Right ventricle myocardium inferior (tissue), 1 donor: Measurements from ENCODE around the gene MYO1D. TPM values are rescaled to one million over a fixed set of nuclear protein-coding genes. Genes with fewer than 3 reads are reported as not detected.
"Not testable (repeated sequence)": the region's sequence is repeated elsewhere in the genome, so short reads cannot be mapped to it uniquely, and the experiment has no call there.

ENCODE experiments used
- ATAC-seq: fragments of 200-7000 bp; cut with Tn5 transposase; one replicate; pipeline ENCODE4 v1.9.1; 2020; ENCODE audit warnings: mild to moderate bottlenecking, moderate library complexity
- DNase-seq: peaks from one replicate; pipeline ENCODE4 v3.0.0; 2021; ENCODE audit errors: missing footprints
- intact Hi-C: fragments of 100-400 bp; cut with DNase I; formaldehyde crosslinking; loops from one replicate; pipeline ENCODE4 v1.11.0; 2022
- long read RNA-seq: library from polyadenylated mRNA; unstranded; transcript quantifications from one replicate; pipeline ENCODE4 v2.0.0, GENCODE V29; 2021
- total RNA-seq: library from RNA; stranded (reverse); fragmentation: NEBNext Ultra II Directional; extraction: Animal tissue kit (Norgen Biotek cat#: 25700); gene quantifications from one replicate; pipeline ENCODE4 v1.2.1, GENCODE V29; 2021
- donor health status: DM: no; HTN: yes; CAD: no; lungs with severe emphysema.

MYO1D gene
- 4.7 TPM for total RNA-seq
- long read RNA-seq, partial matches to known transcripts, result 1 of 2 reads
- long read RNA-seq, other reads (novel, unspliced or antisense), result 1 of 2 reads

DNA sequence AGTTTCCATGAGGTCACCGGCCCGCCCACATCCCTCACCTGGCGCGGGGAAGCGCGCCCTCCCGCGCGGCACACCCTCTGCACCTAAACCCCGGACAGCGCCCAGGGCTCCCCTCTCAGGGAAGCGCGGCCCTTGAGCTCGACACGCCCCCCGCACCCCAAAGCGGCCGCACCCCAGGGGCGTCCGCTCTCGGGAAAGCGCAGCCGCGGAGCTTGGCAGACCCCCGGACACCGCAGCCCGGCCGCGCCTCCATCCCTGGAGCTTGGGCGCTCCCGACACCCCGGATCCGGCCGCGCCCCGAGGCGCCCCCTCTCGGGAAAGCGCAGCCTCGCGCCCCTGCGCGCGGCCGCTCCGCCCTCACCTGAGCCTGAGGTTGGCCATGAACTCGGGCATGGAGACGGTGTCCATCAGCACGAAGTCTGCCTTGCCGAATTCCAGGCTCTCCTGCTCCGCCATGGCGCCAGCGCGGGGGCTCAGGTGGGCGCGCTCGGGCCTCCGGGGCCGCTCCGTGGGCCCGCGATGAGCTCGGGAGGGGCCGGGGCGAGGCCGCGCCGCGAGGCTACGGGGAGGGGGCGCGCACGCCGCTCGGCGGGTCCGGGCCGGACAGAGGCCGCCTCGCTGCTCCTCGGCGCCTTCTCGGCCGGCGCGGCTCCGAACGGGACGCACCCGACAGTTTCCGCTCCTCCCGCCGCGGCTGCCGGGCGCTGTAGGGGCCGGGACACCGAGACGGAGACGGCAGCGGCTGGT, at the start of gene MYO1D:
Gene MYO1D, minus strand, starts transcription at position 708 of the 747 bp plus-strand sequence. Its CDS starts 252 bp downstream, at position 456.
- intact Hi-C loops, result loop anchor here (1.0 kb wide), 1 partner anchor 93 kb away; no protein-coding TSS in a partner anchor
- peak; percentile 6 for ATAC-seq
- peak; percentile 72 for DNase-seq

DNA sequence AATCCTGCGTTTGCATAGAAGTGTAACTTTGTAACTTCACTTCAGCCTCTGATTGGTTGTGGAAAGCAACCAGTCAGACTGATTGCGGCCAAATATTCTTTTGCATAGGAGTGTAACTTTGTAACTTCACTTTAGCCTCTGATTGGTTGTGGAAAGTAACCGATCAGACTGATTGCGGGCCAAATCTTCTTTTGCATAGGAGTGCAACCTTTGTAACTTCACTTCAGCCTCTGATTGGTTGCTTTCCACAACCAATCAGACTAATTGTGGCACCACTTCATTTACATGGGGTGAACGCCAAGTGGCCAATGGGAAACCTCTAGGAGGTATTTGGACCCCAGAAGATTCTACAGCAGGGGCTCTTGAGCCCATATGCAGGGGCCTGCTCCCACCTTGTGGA, 49.3 kb upstream of the MYO1D start:
- intact Hi-C loops, result no loop called here

DNA sequence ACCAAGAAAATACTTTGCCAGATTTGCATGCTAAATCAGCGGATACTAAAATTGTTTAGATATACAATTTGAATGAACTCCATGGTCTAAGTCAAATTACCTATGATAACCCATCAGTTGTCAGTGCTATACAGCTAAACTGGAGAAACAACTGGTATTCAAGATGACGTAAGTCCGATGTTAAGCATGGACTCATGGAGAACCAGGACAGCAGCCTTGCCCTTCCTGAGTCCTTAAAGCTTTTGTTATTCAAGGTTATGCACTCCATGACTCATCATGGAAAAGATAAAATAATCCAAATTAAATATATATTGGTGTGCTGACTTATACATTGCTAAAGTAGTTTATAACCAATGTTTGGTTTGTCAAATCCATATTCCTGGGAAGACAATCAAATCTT, 47.0 kb upstream of the MYO1D start:
- DNase-seq, ATAC-seq, intact Hi-C loops: not testable (repeated sequence)

More for the DNA sequence above, 49.3 kb upstream of the MYO1D start:
- DNase-seq (no peak), ATAC-seq (no peak)

DNA sequence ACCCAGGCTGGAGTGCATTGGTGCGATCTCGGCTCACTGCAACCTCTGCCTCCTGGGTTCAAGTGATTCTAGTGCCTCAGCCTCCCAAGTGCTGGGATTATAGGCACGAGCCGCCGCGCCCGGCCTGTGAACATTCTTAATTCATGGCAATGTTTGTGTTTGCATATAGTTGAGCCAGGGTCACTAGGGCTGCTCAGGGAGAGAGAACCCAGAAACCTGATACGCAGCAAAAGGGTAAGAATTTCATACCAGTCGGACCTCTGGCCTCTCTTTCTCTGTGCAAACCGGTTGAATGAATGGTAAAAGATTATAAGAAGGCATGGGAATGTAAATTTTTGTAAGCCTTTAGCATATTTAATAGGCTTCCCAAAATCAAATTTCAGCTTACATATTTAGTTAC, 44.1 kb upstream of the MYO1D start:
- DNase-seq, result no peak
- intact Hi-C loops, result no loop called here
- no peak for ATAC-seq

DNA sequence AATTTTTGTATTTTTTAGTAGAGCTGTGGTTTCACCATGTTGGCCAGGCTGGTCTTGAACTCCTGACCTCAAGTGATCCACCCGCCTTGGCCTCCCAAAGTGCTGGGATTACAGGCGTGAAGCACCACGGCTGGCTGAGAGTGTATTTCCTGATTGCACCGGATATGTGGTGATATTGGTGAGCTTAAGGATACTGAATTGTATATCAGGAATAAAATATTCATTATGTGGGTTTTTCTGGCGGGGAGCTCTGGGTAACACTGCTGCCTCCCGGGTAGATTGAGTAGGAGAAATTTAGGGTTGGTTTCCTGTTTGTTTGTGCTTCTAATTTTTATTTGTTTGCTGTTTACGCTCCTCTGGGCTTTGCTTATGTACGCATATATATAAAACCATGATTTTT, 43.4 kb upstream of the MYO1D start:
- intact Hi-C loops, result no loop called here
- ATAC-seq (no peak), DNase-seq (no peak)

DNA sequence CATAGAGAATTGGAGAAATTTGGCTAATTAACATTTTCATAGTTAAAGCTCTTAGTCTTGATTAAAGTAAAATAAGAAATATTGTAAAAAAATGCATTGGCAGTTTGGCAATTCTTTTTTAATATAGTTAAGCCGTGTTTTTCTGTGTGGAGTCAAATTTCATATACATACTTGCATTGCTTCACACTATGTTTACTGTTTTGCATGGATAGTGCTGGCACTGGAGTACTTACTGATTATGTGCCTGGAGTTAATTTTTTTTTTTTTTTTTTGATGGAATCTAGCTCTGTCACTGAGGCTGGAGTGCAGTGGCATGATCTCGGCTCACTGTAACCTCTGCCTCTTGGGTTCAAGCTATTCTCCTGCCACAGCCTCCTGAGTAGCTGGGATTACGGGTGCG, 43.0 kb upstream of the MYO1D start:
- DNase-seq, ATAC-seq, intact Hi-C loops: not testable (repeated sequence)

DNA sequence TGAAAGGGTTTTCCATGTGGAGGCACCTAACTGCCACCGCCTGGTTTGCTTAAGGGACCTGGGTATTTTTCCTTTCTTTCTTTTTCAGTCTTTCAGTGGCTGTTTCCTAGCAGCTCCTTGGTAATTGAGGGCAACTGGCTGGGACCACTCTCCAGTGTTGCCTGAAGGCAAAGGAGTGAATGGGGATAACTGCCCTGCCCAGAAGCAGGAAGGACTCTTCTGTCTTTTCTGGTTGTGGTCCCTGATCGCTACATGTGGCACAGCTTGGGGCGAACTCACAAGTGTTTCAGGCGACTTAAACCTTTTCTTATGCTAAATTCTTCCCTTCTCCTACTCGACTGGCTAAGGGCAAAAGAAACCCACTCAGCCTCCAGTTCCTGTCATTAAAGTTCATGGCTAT, 40.9 kb upstream of the MYO1D start:
- intact Hi-C loops, result no loop called here
- no peak for DNase-seq
- ATAC-seq, result no peak

DNA sequence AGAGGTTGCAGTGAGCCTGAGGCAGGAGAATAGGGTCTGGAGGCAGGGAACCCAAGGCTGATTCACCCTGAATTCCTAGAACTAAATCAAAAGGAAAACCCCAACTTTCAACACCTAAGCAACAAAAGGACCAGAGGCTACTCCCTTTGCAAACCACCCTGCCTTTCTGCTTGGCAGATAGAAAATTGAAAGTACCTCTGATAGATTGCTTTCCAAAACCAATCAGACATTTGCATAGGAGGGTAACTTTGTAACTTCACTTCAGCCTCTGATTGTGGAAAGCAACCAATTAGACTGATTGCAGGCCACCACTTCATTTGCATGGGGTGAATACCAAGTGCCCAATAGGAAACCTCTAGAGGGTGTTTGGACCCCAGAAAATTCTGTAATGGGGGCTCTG, 40.2 kb upstream of the MYO1D start:
- intact Hi-C loops, result no loop called here
- DNase-seq, result no peak
- ATAC-seq, result no peak

DNA sequence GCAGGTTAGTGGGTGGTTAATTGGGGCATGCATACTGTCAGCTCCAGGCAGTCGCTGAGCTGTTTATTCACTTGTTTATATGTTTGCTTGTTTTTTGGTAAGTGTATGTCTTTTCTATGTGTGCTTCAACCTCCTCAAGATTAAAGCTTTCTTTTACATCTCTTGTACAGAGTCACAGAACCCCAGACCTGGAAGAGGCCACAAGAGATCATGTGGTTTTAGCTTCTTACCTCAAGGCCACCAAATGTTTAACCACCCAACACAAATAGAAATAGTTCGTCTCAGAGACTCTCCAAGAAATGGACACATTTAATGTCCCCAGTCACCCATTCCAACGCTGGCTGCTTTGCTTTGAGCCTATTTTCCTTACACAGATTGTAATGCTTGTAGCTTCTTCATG, 39.2 kb upstream of the MYO1D start:
- no peak for DNase-seq
- intact Hi-C loops, result no loop called here
- no peak for ATAC-seq

DNA sequence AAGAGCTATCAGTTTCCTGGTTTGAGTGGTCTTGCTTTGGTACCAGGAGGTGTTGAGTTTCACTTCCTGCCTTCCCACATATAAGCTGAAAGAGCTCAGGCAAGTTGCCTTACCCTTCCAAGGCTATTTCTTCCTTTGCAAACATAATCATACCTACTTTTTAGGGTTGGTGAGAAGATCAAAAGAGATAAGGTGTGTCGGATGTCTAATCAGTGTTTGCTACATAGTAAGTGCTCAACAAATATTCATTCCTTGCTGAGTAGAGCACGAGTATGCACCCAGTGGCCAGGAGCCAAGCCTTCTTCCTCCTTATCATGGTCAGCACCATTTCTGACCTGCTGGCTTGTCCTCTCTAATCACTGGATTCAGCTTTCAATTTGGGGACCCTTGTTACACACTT, 38.3 kb upstream of the MYO1D start:
- ATAC-seq, result no peak
- intact Hi-C loops, result no loop called here
- no peak for DNase-seq

DNA sequence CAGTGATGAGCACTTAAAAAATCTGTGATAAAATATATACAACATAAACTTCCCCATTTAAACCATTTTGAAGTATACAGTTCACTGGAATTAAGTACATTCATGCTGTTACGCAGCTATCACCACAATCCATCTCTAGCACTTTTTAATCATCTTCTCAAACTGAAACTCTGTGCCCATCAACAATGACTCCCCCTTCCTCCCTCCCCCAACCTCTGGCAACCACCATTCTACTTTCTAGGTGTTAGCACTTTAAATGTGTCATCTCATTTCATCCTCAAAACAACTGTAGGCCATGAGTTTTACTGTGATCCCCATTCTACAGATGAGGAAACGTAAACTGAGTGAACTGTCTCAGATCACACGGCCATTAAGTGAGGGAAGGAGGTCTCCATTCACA, 37.3 kb upstream of the MYO1D start:
- DNase-seq (no peak), ATAC-seq (no peak)
- intact Hi-C loops, result no loop called here

DNA sequence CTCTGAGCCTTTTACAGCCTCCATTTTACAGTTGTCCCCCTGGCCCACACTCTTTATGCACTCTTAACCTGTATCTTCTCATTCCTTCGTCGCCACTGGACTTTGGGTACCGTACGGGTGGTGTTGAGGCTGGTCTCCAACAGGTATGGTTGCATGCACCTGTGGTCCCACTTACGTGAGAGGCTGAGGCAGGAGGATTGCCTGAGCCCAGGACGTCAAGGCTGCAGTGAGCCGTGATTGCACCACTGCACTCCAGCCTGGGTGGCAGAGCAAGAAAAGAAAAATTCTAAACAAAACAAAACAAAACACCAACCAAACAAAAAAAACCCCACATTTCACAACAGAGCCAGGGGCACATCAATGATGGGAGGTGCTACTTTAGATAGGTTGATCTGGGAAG, 36.7 kb upstream of the MYO1D start:
- intact Hi-C loops, result no loop called here
- DNase-seq (no peak), ATAC-seq (no peak)

DNA sequence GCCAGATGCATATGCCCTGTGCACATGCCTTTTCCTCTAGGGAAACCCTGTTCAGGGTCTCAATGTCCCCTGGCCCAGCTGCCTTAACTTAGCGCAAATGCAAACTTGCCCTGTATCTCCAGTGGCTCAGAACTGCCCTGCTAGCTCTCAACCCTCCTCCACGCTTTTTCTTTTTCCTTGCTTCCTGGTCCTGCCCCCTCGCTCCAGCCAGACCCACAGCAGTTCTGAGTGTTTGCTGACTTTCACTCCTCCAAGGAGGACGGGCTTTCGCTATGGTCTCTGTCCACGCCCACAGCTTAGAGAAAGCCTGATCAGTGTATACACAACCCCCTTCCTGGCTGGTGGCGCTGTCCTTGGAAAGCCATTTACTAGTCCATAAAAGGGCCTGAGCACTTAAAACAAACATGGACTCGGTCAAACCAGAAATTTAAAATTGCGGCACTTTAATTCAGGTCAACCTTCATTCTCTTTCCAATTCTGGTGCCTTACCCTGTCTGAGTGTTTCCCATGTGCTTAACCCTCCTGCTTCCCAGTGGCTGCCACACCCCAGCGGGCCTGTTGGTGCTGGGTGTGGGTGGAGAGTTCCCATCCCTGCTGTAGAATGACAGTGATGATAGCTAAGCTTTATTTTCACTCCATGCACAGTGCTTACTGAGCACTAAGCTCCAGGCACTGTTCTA, 35.4 kb upstream of the MYO1D start:
- peak; percentile 92 for ATAC-seq
- intact Hi-C loops, result no loop called here
- peak; percentile 82 for DNase-seq

DNA sequence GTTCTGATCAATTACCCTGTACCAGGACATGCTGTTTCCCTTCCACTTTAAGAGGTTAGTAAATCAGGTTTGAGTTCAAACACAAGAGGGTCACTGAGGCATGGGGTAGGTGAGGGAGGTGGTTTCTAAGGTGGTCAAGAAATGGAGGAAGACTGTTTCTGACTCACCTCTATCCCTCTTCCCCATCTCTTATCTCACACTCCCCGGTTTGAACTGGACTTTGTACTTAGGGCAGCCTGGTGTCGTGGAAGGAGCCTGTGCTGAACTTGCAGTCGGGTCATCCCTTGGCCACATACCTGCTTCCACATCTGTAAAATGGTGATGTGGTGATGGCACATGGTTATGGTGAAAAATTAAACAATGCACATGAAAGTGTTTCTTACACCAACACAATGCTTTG, 33.8 kb upstream of the MYO1D start:
- DNase-seq, result no peak
- intact Hi-C loops, result loop anchor here (2.0 kb wide), 1 partner anchor 126 kb away; no protein-coding TSS in a partner anchor
- no peak for ATAC-seq

DNA sequence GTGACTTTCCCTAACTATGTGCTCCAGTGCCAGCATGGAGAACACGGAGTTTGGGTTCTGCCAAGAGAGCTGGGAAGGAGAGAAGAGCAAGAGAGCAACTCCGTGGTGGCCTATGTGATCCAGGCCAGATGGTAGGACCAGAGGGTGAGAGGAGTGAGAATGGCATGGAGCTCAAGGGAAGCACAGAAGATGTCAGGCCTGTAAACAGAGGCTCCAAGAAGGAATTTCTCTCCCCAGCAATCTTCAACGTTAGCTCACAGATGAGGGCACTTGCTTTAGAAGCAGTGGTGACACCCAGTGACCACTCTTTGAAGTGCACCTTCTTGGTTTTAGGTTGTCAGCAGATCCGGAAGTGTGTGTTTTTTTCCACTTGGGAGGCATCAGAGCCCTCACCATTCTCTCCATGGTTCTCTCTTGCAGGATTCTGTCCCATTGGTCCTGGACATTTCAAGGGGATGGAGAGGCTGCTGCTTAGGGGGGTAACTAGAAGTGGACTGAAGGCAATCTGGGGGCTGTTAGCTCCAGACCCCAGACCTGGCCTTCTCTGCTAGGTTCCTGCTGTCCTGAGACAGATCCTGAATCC, 33.0 kb upstream of the MYO1D start:
- DNase-seq, result no peak
- peak; percentile 76 for ATAC-seq
- intact Hi-C loops, result loop anchor here (2.0 kb wide), 1 partner anchor 125 kb away; no protein-coding TSS in a partner anchor

DNA sequence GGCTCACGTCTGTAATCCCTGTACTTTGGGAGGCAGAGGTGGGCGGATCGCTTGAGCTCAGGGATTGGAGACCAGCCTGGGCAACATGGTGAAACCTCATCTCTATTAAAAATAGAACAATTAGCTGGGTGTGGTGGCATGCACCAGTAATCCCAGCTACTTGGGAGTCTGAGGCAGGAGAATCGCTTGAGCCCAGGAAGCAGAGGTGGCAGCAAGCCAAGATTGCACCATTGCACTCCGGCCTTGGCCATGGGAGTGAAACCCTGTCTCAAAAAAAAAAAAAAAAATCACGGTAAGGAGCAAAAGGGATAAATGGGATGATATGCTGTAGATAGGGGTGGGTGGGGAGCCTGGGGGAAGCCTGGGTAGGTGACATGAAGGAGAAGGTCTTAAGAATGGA, 30.7 kb upstream of the MYO1D start:
- no peak for ATAC-seq
- DNase-seq, result no peak
- intact Hi-C loops, result no loop called here

DNA sequence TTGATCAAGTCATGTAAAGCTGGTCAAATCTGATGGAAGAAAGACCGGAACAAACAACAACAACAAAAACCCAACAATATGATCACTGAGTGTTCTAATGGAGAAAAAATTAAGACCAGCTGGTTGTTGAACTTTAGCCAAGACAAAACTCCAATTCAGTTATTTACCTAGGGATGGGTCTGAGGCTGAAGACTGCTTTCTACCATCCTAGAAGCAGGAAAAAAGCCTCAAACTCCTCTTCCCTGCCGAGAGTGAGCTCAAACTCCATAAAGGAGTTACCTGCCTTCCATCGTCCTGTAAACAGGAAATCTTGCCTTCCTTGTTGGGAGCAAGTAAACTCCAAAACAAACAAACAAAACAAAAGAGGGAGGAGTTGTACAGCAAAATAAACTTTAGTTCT, 28.0 kb upstream of the MYO1D start:
- ATAC-seq, result no peak
- DNase-seq, result no peak
- intact Hi-C loops, result no loop called here

DNA sequence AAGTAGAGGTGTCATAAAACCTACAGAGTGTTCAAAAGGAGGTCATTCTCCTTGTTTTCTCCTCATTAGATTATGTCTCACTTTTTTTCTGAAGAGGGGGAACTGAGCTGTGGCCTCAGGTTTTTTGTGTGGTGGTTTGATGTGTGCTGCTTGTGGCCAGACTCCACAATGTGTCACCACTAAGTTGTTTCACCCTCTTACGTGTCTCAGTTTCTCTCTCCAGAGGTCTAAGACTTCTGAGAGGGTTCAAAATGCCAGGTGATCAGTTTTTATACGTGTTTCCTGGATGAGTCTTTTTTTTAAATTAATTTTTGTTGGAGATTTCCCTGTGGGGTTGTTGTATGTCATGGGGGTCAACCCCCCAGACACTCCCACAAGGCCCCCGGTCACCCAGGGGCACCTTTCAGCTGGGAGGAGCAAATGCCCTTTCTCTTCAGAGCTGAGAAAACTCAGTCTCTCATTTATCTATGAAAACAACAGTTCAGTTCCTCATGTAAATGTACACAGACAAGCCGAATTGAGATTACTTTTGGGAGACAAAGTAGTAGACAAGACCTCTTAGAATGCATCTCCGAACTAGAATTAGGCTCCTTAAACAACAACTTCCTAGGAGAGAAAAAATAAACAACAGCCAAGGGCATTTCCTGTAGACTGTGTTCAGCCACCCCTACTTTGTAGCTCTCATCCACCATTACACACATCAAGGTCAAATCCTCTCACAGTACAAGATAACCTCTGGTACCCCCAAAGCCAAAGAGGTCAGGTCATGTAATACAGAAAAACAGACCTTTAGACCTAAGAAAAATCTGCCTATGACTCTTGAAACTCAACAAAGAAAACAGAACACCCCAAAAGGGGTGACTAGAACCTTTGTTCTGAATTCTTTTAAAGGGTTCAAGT, 27.1 kb upstream of the MYO1D start:
- intact Hi-C loops, result no loop called here
- DNase-seq (no peak), ATAC-seq (no peak)

DNA sequence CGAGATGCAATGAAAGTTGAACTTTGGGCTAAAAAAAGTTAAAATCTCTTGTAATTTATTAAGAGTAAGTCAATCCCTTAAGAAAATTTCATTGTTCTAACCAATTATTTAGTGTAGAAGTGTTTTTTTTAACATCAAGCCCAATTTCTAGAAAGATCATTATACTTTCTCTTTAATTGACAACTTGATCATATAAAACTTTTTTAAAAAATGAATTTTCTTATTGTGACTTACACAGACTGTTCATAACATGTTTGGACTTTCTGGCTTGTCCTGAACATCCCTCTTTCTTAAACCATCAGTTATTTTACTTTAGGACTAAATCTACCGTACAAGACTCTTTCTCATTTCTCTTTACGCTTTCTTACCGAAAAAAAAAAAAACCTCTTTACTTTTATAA, 24.8 kb upstream of the MYO1D start:
- DNase-seq (no peak), ATAC-seq (no peak)
- intact Hi-C loops, result no loop called here
